Stimulated activated CD8-positive, alpha-beta memory T cell treated with anti-CD3 and anti-CD28 coated beads, Interleukin-15, amount 100 ng/mL, for 4 hours (primary cell): Measurements from ENCODE around the gene RTP5.
"Not testable (repeated sequence)": the region's sequence is repeated elsewhere in the genome, so short reads cannot be mapped to it uniquely, and the experiment has no call there.

ENCODE experiments used
- DNase-seq, 2 donors: peaks; one replicate each; pipeline ENCODE4 v3.0.0-alpha.2; 2020; ENCODE audit warnings: low read depth in 2 of 2

The RTP5 gene

DNA sequence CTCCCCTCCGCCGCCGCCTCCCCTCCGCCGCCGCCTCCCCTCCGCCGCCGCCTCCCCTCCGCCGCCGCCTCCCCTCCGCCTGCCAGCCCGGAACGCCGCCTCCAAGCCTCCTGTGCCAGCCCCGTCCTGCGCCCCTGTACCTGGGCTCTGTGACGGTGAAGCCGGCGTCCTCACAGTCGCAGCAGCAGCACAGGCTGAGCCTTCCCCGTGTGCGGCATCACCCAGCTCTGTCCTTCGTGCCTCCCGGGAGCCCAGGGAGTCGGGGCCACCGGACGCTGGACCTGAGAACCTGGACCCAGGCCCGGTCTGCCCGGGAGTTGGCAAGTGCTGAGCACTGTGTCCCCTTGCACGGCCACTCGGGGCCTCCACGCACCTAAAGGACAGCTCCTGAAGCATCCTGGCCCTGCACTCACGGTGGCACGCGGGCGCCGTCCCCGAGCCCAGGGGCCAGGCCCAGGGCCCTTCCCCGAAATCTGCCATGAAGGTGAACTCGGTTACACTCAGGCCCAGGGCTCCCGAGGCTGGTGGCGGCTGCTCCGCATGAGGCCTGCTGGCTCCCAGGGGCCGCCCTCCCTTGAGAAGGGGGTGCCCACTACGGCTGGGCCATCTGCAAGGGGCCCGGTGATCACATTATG is 32.9 kb downstream of the RTP5 start:
- no peak for DNase-seq

DNA sequence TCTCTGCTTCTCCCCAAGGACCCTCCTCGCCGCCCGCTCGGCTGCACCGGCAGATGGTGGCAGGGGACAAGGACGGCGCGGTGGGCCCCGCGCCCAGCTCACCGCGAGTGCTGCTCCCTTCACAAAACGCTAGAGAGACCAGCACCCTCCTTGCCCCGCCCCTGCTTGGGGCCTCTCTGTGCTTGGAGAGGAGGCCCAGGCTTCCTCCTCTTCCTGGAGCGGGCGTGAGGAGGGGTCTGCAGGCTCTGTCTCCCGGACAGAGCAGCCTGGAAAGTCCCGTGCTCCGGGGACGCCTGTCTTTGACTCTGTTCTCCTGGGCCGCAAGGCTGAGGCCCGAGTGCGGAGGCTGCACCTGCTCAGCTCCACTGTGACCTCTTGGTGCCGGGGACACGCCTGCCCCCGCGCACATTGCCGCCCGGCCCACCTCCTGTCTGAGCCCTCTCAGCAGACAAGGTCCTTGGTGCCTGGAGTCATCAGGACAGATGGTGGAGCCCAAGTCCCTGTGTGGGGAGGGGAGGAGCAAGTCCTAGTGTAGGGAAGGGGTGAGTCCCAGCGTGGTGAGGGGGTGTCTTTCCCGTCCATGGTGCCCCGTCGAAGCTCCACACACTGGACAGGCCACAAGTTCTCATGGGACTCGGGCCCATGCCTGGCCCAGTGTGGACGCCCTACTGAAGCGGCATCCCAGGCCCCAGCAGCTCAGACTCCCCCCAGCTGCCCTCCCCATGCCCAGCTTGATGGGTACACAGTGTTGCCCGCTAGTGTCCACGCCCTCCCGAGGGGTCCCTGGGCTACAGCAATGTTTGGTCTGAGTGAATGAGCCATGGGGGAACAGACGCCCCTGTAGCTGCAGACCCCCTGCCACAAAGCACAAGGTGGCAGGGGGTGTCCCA is 33.8 kb downstream of the RTP5 start:
- no peak for DNase-seq

DNA sequence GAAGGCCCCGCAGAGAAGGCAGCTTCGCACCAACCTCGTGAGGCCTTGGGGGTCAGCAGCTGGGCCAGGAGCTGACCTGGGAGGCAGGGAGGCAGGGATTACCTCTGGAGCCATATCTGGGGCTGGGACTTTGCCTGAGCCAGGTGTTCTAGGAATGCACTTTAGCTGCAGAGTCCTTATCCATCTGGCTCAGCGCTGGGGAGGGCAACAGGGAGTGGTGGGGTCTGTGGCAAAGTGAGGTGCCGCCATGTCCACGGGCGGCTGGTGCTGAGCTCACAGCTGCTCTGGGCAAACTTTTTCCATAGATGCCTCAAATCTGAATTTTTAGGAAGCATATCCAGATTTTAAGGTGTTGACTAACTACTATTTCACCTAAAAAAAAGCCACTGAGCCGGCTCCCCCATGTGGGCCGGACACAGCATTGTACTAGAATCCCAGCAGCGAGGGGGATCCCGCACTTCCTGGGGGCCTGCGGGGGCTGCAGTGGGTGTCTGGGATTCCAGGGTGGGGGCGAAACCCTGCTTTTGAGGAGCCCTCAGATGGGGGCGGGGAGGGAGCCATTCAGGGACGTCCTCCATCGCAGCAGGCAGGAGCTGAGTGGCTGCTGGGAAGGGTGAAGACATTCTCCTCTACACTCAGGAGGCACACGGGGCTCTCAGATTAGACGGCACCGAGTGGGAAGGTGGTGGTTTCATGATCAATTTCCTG is 34.6 kb downstream of the RTP5 start:
- DNase-seq, result no peak

DNA sequence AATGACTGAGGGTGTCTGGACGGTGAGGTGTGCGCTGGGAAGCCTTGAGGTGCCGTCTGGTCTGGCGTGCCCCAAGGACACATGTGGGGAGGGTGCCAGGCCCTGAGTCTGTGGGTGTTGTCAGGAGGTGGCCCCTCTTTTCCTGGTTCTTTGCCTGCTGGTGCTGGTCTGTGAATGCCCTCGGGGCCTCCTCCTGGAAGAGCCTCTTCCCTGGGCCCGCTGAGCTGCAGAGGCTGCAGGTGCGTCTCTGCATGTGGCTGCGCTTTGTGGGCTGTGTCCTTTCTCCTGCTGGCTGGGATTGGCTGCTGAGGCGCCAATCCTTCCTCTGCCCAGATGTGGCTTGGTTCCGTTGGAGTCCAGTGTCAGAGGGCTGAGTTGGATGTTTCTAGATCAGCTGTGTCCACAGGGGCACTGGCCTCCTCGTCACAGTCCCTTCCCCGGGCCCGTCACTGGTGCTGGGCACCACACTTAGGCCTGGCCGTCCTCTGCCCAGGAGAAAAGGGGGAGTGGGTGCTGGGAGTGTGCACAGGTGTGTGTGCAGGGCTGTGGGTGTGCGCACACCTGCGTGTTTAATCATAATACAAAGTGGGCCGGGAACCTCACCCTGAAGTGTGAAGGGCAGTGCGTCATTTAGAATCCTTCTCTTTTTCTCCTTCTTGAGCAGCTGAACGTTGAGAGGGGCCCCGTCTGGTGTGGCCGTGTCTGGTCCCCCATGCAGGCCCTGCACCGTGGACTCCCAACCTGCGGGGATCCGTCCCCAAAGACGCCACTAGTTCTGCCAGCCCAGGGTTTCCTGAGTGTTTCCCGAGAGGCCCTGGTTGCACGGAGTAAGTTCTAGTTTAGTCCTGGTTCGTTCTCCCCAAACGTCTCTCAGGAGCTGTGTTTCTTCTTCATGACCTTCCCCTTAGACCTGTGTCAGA is 35.5 kb downstream of the RTP5 start:
- no peak for DNase-seq

DNA sequence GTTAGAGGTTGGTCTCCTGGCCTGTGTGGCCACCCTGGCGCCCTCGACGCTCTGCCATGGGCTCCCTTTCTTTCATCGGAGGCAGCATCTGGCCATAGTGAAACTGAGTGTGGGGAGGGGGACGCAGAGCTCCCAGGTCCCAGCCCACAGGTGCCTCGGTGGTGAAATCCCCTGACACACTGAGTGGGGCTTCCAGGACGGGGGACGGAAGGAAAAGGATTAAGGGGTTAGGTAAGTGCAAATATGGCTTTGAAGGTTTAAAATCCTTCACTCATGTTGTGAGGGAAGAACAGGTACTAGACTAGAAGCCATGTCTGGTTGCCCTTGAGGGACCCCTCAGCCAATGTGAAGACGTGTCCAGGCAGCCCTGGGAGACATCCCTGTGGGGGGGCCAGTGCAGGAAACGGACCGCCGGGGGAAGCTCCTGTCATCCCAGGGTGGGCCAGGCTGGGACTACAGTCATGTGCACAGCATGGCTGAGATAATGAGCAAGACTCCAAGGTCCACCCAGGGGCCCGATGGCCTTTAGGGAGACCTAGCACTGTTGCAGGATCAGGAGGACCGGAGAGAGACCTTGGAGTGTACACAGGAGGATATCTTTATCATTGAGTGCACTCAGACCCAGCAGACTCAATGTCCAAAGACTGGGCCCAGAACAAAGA is 36.3 kb downstream of the RTP5 start:
- no peak for DNase-seq

DNA sequence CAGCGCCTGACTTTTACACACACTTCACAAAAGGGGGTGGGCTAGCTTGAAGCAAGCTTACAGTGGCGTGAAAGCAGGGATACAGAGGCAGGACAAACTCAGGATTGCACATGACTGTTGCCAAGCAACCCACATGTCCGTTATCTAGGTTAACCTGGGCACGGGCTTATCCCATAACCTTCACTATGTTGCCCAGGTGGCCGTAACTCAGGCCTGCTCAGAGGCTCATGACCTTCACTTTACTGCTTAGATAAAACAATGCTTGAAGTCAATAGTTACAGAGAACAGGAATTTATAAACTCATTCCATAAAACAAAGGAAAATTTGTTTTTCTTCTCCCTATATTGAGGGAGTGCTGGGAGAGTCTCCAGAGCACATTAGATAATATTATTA is 36.8 kb downstream of the RTP5 start:
- not testable (repeated sequence) for DNase-seq

DNA sequence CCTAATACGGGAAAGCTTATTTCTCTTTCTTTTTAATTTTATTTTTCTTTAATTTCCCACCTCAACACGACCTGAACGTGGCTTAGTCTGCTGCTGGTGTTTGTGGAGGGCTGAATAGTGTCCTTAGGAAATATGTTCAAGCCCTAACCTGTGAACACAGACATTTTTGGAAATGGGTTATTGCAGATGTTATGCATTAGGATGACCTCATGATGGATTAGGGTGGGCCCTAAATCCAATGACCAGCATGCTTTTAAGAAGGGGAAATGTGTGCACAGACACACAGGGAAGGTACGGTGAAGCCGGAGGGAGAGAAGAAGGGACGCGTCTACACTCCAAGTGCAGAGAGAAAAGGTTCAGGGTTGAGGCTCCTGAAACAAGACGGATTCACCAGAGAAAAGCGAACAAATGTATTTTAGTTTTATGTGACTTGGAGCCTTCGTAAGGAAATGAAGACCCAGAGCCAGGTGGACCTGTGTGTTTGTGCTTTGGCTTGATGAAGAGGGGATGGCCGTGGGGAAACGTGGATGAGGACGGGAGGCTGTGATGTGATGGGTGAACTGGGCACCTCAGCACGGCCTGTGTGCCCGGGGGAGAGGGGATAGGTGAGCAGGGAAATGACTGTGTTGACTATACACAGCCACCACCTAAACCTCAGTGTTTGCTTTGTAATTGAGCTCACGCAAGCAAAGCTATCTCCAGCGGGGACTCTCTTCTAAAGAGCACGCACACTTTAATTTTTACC is 37.5 kb downstream of the RTP5 start:
- no peak for DNase-seq

DNA sequence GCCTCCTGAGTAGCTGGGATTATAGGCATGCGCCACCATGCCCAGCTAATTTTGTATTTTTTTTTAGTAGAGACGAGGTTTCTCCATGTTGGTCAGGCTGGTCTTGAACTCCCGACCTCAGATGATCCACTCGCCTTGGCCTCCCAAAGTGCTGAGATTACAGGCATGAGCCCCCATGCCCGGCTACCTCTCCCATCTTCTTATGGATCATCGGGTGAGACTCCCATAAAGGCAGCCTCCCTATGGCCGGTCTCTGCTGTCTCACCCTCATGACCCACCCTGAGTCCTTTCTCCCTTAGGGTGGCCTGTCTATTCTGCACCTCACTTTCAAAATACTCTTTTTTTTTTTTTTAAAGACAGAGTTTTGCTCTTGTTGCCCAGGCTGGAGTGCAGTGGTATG is 38.3 kb downstream of the RTP5 start:
- DNase-seq, result not testable (repeated sequence)

DNA sequence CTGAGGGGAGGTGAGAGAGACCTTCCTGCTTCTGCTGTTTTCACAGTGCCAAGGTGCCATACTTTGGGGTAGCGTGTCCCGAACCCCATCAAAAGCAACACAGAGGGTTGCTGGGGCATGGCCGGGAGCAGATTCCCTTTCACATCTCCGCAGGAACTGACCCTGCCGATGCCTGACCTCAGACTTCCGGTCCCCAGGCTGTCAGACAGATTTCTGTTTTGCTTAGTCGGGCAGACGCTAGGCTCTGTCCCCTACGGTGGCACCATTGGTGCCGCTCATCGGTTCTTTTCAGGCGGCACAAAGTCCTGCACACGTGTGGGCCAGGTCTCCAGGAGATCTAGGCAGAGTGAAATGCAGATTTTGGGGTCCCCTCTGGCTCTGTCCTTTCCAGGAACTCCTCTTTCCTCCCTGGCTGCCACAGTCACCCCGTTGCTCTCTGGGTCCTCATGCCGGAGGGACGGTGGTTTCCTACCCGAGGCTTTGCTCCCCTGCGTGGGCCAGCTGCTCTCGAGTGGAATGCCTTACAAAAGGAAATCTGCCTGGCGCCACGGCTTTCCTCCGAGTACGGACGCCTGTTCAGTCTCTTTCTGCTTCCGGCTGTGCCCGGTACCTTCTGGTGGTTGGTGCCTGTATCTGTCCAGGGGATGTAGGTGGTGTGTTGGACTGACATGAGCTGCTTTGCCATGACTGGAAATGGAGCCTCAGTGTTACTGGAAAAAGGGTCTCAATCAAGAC is 39.3 kb downstream of the RTP5 start:
- no peak for DNase-seq

DNA sequence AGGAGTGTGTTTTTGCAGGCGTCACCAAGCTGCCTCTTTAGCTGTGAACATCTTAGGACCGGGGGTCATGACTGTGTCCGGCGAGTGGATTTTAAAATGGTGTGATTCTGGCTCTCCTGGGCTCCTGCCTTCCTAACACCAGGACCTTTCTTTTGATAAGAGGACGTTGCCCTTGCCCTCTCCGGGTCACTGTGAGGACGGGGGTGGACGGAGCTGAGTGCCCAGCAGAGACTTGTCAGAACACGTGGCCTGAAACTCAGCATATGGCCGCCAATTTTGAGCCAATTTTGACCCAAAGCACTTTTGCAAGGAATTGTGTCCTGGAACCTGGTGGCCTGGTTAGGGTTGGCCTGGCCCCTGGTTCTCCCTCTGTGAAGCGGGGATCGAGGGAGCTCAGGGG is 40.2 kb downstream of the RTP5 start:
- no peak for DNase-seq

DNA sequence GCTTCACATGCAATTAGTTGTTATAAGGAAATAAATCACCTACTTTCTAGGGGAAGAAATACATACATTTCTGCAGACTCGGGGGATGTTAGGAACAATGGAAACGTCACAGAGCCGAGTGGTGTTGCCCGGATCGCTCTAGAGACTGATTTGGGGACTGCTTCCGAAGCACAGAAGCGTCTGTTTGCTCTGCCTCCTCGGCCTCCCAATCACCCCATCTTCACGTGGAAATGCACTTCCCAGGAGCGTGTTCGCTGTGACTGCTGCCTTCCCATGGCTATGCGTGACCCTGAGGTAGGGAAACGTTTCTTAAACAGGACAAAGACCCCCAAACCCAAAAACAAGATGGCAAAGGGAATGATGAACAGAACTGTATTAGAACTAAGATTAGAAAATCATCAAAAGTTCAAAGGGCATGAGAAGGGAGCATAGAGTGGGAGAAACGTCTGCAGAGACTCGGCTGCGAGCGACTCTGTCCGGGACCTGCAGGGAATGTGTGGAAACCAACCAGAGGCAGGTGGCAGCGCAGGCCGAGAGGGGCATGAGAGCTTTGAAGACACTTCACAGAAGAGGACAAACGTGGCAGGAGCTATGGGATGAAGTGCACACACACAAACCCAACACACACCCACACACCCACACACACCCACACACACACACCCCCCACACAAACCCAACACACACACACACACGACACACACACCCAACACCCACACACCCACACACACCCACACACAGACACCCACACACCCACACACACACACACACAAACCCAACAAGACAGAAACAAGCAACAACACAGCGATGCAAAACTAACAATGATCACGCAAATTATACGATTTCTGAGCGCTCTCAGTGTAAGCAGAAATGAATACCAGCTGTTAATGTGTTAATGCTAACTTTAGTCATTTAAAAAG is 41.3 kb downstream of the RTP5 start:
- no peak for DNase-seq

DNA sequence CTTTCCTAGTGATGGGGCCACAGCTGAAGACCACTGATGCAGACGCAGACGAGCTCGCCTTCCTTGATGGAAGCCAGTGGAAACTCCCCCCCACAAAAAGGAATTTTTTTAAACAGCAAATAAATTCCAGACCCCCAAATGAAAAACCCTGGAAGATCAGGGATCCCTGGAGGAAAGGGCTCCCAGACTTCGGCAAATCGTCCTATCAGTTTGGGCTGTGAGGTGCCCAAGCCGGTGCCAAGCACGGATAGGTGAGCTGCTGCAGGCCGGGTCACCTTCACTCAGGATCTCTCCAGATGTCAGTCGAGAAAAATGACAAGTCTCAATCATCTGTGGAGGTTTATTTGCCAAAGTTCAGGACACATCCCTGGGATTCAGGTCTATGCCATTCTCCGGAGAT is 42.0 kb downstream of the RTP5 start:
- DNase-seq, result no peak

DNA sequence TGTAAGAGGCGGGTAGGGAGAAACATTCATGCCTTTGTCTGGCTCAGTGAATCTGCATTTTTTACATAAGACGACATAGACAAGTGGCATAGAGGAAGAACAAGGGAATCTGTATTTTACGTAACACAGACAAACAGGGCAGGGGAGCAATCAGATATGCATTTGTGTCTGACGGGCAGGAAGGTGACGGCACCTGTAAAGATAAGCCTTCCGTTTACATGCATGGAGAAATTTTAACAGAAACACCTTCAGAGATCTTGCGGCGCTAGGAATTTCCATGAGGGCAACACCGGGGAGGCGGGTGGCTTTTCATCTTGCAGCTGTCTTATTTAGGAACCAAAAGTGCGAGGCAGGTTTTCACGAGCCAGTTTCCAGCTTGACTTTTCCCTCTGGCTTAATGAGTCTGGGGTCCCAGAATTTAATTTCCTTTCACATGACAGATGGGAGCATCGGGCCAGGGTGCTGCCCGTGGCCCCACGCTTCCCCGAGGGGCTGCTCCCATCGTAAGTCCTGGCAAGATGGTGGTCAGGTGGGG is 42.6 kb downstream of the RTP5 start:
- no peak for DNase-seq

DNA sequence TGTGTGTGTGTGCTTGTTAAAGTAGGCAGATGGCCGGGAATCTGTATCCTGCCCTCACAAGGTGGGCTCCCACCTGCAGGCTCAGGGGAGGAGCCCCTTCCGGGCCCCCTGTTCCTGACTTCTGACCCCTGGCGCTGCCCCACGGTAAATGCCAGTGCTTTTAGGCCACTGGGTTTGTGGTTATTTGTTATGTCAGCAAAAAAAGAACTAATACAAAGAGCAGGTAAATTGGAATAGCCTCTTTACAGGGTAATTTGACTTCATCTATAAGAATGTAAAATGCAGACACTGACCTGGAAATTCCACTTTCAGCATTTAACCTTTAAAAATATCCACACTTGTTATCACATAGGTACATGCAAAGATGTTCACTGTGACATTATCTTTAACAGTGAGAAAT is 44.2 kb downstream of the RTP5 start:
- no peak for DNase-seq

DNA sequence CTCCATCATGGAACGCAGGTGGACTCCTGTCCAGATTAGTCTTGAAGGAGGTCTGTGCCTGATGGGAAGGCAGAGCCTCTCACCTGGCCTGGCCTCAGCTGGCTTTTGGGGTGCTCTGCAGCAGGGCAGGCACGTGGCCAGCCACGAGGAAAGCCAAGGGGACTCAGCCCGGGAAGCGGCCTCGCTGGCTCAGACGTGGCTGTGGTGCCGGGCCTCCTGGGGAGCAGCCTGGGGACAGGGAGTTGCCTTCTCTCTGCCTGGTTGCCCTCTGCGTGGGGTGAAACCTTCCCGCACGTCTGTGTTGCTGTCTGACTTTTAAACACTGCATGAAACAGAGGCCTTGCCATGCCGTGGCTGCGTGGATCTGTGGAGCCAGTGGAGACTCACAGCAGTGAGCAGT is 45.0 kb downstream of the RTP5 start:
- no peak for DNase-seq

DNA sequence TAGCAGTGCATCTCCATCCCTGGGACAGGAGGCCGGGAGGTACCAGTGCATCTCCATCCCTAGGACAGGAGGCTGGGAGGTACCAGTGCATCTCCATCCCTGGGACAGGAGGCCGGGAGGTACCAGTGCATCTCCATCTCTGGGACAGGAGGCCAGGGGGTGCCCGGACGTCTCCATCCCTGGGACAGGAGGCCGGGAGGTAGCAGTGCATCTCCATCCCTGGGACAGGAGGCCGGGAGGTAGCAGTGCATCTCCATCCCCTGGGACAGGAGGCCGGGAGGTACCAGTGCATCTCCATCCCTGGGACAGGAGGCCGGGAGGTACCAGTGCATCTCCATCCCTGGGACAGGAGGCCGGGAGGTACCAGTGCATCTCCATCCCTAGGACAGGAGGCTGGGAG is 52.1 kb downstream of the RTP5 start:
- DNase-seq, result not testable (repeated sequence)

DNA sequence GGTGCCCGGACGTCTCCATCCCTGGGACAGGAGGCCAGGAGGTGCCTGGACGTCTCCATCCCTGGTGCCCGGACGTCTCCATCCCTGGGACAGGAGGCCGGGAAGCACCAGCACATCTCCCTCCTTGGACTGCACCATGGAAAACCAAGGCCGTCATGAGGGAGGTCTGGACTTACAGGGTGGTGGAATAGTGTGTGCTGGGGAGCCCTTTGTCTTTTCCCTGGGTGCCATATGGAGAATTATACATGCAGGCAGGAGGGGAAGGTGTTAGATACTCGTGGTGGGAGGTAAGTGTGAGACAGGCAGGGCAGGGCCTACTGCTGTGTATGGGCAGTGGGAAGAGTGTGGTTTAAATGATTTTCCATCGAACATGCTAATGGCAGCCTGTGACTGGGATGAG is 52.9 kb downstream of the RTP5 start:
- DNase-seq, result no peak

DNA sequence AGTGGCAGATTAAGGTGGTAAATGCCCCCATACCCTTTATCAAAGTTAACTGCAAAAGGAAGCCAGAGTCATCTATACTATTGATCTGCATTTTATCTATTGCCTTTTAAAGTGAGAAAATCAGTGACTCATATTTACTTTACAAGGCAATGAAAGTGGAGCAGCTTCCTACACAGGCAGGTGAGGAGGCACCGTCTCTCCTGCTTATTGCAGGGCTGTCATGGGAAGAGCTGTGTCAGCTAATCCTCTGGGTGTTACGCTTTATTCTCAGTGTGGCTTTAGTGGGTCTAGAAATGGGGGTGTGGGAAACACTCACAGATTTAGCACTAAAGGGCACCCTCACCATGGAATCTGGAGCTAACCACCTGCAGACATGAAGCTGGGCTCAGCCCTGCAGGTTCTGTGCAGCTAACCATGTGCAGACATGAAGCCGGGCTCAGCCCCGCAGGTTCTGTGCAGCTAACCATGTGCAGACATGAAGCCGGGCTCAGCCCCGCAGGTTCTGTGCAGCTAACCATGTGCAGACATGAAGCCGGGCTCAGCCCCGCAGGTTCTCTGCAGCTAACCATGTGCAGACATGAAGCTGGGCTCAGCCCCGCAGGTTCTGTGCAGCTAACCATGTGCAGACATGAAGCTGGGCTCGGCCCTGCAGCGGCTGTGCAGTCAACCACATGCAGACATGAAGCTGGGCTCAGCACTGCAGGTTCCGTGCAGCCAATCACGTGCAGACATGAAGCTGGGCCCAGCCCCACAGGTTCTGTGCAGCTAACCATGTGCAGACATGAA is 53.5 kb downstream of the RTP5 start:
- DNase-seq, result not testable (repeated sequence)
